T-helper 1 cell treated with Interleukin-12 subunit alpha and Interleukin-12 subunit beta and Interleukin-4 antibody, amounts not matched to agents 30 μg/mL and 1 μg/mL, for 36 hours (primary cell): ENCODE results near the gene RANBP3.
"Not testable (repeated sequence)": the region's sequence is repeated elsewhere in the genome, so short reads cannot be mapped to it uniquely, and the experiment has no call there.

Experiments used
- H3K27ac Mint-ChIP-seq: one replicate; pipeline ENCODE4 v1.8.0; 2021; ENCODE audit warnings: mild to moderate bottlenecking, mixed read lengths
- H3K27me3 Mint-ChIP-seq: one replicate; pipeline ENCODE4 v1.8.0; 2021; ENCODE audit warnings: low read depth, mixed read lengths
- H3K36me3 Mint-ChIP-seq: one replicate; pipeline ENCODE4 v1.8.0; 2021; ENCODE audit warnings: low read depth, mixed read lengths
- H3K4me1 Mint-ChIP-seq: one replicate; pipeline ENCODE4 v1.8.0; 2021; ENCODE audit warnings: low read depth, mixed read lengths
- H3K4me3 Mint-ChIP-seq: one replicate; pipeline ENCODE4 v1.8.0; 2021; ENCODE audit warnings: mild to moderate bottlenecking, moderate library complexity, mixed read lengths
- H3K9me3 Mint-ChIP-seq: one replicate; pipeline ENCODE4 v1.8.0; 2021; ENCODE audit warnings: mixed read lengths

The RANBP3 gene

DNA sequence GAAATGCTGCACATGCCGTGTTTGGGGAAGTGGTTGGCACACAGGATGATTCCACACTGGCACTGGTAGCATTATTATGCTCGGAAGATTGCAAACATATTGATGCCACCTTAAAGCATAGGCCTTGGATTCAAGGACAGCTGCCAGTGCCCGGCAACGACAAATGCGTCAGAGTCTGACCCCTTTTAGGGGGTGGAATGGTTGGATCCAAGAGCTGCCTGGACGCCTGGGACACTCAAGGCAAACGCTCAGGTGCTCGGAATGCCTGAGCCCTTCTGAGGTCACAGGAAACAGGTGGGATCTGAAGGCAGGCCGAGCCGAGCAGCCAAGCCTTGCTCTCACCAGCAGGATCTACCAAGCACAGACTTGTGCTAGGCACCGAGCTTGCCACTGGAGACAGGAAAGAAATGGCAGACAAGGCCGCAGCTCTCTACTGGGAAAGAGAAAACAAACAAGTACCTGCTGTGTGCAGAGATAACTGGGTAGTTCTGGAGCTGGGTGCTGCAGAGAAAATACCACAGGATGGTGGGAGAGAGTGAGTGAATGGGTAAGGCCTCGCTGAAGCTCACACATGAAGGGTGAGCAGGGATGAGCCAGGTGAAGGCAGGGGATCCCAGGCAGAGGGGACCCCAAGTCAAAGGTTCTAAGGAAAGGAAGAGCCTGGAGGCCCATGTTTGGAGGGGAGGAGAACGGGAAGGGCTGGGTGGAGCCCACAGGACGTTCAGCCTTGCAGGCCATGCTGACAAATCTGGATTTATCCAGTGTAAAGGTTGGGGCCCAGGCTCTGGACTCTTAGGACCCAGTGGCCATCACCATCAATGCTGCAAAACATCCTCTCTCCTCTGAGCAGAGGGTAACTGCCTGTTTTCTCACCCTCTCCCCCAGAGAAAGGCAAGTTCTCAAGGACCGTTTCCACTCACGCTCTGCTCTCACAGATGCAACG is 9.2 kb downstream of the RANBP3 start:
- Mint-ChIP-seq H3K27ac (peak overlapping the region; percentile 82), H3K36me3 (peaks cover 2% of the 10 kb centered on the region), H3K4me1 (peaks cover 57% of the 10 kb centered on the region), H3K9me3 (no peaks in the 10 kb centered on the region), H3K27me3 (no peaks in the 10 kb centered on the region), H3K4me3 (no peak overlapping the region)

- Mint-ChIP-seq H3K4me3 (peak overlapping the region; percentile 42), H3K27me3 (no peaks in the 10 kb centered on the region), H3K4me1 (peaks cover 61% of the 10 kb centered on the region), H3K27ac (peak overlapping the region; percentile 82), H3K36me3 (peaks cover 2% of the 10 kb centered on the region), H3K9me3 (no peaks in the 10 kb centered on the region)
These were observed 9.9 kb downstream of the RANBP3 start for GRCh38 chr19:5967994-5968430.

- Mint-ChIP-seq H3K4me3 (peak overlapping the region; percentile 42), H3K27ac (no peak overlapping the region), H3K9me3 (no peaks in the 10 kb centered on the region), H3K4me1 (peaks cover 63% of the 10 kb centered on the region), H3K27me3 (no peaks in the 10 kb centered on the region), H3K36me3 (peaks cover 2% of the 10 kb centered on the region)
These were observed 10.4 kb downstream of the RANBP3 start for GRCh38 chr19:5967571-5967970.

GRCh38 chr19:5966941-5967340 is 11.0 kb downstream of the RANBP3 start:
- no peaks in the 10 kb centered on the region for H3K9me3 Mint-ChIP-seq

DNA sequence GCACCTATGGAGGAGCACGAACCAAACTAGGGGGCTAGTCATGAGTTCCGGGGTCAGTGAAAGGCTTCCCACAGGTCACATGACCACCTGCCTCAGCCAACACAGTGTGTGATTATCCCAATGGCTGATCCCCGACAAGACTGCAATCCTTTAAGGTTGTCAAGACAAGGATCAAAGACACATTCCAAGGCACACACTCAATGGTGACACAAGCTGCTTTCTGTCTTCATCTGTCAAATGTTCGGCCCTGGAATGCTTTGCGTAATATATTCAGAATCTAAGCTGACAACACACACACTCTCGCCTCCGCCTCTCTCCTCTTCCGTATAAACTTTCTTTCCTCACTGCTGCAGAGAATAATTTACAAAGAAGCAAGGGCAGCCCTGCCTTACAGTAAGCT is 11.7 kb downstream of the RANBP3 start:
- Mint-ChIP-seq H3K27me3 (no peaks in the 10 kb centered on the region), H3K27ac (peak overlapping the region; percentile 47), H3K36me3 (peaks cover 4% of the 10 kb centered on the region), H3K9me3 (no peaks in the 10 kb centered on the region), H3K4me3 (no peak overlapping the region), H3K4me1 (peaks cover 63% of the 10 kb centered on the region)

More at GRCh38 chr19:5966941-5967340, 11.0 kb downstream of the RANBP3 start:
- H3K27me3 Mint-ChIP-seq, result no peaks in the 10 kb centered on the region
- peaks cover 4% of the 10 kb centered on the region for H3K36me3 Mint-ChIP-seq
- peaks cover 63% of the 10 kb centered on the region for H3K4me1 Mint-ChIP-seq
- H3K27ac Mint-ChIP-seq, result no peak overlapping the region
- no peak overlapping the region for H3K4me3 Mint-ChIP-seq

DNA sequence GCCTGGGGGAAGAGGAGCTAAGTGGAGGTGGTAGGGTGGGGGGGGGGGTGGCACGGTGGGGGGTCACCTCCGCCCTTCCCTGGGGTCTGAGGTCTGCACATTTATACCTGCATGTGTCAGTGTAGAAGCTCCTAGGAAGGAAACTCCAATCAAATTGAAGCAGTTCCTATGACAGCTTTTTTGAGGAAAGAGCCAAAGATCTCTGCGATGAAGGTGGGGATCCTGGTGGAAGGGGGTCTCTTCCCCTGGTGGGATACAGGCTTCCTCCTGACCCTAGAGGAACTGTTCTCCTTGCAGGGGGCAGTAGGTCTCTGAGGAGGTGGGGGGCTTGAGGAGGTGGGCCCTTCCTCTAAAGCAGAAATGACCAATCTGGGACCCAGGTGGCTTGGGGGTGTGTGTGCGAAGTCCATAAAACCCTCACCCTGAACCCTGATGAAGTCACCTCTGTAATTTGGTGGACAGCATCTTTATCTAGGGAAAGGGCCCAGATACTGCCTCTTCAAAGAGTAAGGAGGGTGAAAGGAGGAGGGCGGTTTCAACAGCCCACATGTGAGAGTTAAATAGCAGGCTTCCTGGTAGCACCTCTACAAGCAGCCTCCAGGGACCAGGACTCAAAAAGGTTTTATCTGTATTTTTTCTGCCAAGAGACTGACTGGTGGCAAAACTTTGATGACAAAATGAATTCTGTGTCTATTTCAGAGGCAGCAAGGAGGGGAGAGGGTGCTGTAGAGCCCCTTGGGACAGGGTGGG is 12.9 kb downstream of the RANBP3 start:
- peak overlapping the region; percentile 55 for H3K27ac Mint-ChIP-seq
- no peaks in the 10 kb centered on the region for H3K9me3 Mint-ChIP-seq
- H3K27me3 Mint-ChIP-seq, result no peaks in the 10 kb centered on the region
- H3K4me3 Mint-ChIP-seq, result no peak overlapping the region
- H3K36me3 Mint-ChIP-seq, result peaks cover 4% of the 10 kb centered on the region
- H3K4me1 Mint-ChIP-seq, result peaks cover 74% of the 10 kb centered on the region

DNA sequence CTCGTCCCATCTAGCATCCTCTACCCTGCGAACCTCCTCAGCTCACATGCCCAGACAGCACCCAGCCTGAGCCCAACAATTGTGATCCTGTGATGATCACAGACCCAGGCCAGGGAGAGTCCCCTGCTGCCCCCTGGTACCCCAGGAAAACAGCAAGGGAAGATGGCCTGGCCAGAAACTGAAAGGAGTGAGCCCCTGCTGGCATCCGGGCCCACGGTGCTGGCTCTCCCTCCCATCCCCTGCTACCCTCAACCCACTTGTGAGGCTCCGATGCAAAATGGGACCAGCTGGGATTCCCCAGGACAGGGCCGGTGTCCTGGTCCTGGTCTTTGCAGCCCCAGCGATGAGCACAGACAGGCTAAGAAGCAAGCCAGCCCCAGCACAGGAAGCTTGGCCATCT is 14.1 kb downstream of the RANBP3 start:
- Mint-ChIP-seq H3K36me3 (peaks cover 4% of the 10 kb centered on the region), H3K4me3 (peak overlapping the region; percentile 47), H3K27ac (peak overlapping the region; percentile 93), H3K4me1 (peaks cover 75% of the 10 kb centered on the region), H3K9me3 (no peaks in the 10 kb centered on the region), H3K27me3 (no peaks in the 10 kb centered on the region)

- not testable (repeated sequence) for H3K27me3 Mint-ChIP-seq, H3K4me3 Mint-ChIP-seq, H3K36me3 Mint-ChIP-seq, H3K9me3 Mint-ChIP-seq
- peaks cover 69% of the 10 kb centered on the region for H3K4me1 Mint-ChIP-seq
- peak overlapping the region; percentile 93 for H3K27ac Mint-ChIP-seq
These were observed 14.7 kb downstream of the RANBP3 start for GRCh38 chr19:5963259-5963658.

DNA sequence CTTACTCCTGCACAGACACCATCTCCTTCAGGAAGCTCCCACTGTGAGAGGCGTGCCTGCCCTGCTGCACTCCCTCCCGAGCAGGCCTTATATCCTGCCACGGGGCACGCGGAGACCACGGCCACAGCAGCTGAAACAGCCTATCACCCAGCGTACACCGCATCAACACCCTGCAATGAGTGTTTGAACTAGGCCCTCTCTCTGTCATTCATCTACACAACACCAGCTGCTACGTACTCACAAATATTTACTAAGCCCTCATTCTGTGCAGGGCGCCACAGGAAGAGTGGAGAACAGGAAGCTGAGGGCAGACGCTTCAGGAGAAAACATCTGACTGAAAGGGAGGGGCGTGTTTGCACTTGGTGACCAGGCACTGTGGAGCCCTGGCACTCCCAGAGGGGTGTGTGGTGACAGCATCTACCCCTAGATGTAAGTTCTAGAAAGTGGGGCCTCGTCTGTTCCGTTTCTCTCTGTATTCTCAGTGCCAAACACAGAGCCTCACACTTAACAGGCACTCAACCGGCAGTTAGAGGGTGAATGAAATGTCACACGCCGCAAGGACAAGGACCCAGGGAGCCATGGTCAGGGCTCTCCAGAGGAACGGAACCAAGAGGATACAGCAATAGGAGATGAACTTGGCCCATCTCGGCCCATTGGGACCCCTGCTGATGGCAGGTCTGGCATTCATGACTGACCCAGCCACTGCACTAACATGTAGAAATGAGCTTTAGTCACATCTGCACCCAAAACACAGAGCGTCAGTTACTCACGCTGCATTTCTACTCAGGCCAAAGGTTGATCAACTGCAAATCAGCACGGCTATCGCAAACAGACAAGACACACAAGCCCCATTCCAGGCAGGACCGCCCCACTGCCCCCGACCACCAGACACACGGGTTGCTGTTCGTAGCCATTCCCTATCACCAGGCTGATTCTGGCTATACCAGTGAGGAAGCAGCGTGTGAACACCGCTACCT is 15.7 kb downstream of the RANBP3 start:
- H3K9me3 Mint-ChIP-seq, result no peaks in the 10 kb centered on the region
- peak overlapping the region; percentile 93 for H3K27ac Mint-ChIP-seq
- H3K27me3 Mint-ChIP-seq, result no peaks in the 10 kb centered on the region
- peak overlapping the region; percentile 47 for H3K4me3 Mint-ChIP-seq
- H3K4me1 Mint-ChIP-seq, result peaks cover 62% of the 10 kb centered on the region
- peaks cover 5% of the 10 kb centered on the region for H3K36me3 Mint-ChIP-seq

DNA sequence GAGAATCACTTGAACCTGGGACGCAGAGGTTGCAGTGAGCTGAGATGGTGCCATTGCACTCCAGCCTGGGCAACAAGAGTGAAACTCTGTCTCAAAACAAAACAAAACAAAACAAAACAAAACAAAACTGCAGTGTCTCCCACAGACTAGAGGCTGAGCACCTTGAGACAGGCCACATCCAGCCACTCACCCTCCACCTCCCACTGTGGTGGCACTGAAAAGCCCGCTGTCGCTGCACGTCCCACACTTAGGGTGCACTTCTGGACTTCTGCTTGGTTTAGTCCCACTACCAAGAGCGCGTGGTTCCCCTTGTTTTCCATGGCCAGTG is 16.3 kb downstream of the RANBP3 start:
- Mint-ChIP-seq H3K4me1 (peaks cover 58% of the 10 kb centered on the region), H3K27ac (peak overlapping the region; percentile 93), H3K4me3 (peak overlapping the region; percentile 47)
- H3K27me3 Mint-ChIP-seq, H3K9me3 Mint-ChIP-seq, H3K36me3 Mint-ChIP-seq: not testable (repeated sequence)

DNA sequence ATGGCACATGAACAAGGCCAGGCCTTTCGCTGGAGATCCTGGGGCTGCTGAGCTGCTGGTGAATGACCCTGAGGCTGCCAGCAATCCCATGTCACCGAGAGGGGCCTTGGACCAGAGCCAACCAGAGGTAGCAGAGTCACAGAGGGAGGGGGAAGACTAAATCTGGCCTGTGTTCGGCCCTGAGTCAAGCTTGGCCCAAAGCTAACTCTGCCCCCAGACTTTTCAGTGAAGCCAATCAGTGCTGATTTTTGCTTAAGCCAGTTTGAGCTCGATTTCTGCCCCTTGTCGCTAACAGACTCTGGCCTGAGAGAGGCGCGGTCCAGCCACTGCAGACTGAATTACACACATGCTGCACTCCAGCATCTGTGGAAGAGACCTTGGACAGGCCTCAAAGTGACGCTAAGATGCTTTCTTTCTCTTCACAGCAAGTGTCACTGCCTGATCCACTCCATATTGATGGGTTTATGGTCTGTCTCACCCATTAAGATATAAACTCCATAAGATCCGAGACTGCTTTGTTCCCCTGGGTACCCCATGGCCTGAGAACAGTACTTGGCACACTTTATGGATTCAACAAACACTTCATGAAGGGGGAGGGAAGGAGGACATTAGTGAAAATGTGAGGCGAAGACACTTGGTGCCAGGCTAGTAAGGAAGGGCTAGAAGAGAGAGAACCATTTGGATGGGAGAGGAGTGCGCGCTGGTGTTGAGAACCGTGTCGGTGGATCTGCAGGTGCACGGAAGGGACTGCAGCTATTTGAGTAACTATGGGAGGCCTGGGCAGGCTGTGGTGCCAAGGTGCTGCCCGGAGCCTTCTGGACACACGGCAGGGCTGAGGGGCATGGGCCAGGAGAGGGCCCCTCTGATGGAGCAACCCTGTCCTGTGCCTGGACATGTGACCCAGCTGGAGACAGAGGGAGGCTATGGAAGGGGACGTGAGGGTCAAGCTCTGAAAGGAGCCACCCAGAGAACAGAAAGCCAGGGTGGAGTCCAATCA is 17.6 kb downstream of the RANBP3 start:
- no peaks in the 10 kb centered on the region for H3K9me3 Mint-ChIP-seq
- peaks cover 55% of the 10 kb centered on the region for H3K4me1 Mint-ChIP-seq
- peak overlapping the region; percentile 93 for H3K27ac Mint-ChIP-seq

DNA sequence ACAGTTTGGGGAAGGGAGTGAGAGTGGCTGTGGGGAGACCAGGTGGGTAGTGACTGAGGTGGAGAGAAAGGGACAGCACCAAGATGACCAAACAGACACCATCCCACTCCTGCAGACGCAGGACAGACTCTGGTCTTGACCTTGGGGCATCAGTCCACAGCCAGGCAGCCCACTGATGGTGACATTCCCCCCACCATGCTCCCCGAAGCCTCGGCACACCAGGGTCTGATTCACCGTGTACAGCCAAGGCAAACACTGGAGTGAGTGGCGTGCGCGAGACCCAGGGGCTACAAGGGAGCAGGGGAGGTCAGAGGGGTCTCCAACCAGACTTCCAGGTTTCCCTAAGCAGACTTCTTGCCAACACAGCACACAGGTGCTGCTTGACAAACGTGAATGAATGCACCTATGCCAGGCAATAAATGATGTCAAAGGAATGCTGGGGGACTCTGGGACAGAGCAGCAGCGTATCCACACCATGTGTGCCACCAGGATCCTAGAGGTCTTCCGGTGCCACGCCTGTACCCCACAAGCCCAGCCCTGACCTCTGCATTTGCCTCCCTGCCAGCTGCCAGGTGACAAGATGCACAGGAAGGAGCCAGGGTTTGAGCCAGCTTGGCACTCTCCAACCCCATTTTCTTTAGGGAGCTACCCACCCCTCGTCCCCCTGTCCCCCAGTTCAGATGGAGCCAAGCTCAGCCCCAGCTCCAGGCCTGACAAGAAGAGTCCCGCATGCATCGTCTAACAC is 18.5 kb downstream of the RANBP3 start:
- no peak overlapping the region for H3K4me3 Mint-ChIP-seq
- H3K27me3 Mint-ChIP-seq, result no peaks in the 10 kb centered on the region
- H3K4me1 Mint-ChIP-seq, result peaks cover 52% of the 10 kb centered on the region
- H3K36me3 Mint-ChIP-seq, result peaks cover 5% of the 10 kb centered on the region
- H3K27ac Mint-ChIP-seq, result peak overlapping the region; percentile 93
- H3K9me3 Mint-ChIP-seq, result no peaks in the 10 kb centered on the region

More for the DNA sequence above, 17.6 kb downstream of the RANBP3 start:
- H3K27me3 Mint-ChIP-seq, result no peaks in the 10 kb centered on the region
- H3K36me3 Mint-ChIP-seq, result peaks cover 5% of the 10 kb centered on the region
- peak overlapping the region; percentile 6 for H3K4me3 Mint-ChIP-seq

DNA sequence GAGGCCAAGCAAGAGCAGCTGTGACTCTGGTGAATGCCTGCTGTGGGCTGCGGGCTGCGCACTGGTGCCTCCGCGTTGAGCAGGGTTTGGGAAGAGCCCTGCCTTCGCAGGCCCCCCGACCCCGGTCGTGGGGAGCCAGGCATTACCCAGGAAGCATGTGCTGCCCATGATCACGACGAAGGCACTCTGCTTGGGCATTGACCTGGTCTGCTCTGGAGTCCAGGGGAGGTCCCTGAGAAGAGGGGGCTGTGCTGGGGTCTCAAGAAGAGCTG is 19.2 kb downstream of the RANBP3 start:
- H3K4me3 Mint-ChIP-seq, result no peak overlapping the region
- no peak overlapping the region for H3K27ac Mint-ChIP-seq
- peaks cover 5% of the 10 kb centered on the region for H3K36me3 Mint-ChIP-seq
- H3K9me3 Mint-ChIP-seq, result no peaks in the 10 kb centered on the region
- H3K4me1 Mint-ChIP-seq, result peaks cover 53% of the 10 kb centered on the region
- no peaks in the 10 kb centered on the region for H3K27me3 Mint-ChIP-seq
